Muscle of leg (tissue), 16 donors: Measurements from ENCODE around the gene RAB29. TPM values are rescaled to one million over a fixed set of nuclear protein-coding genes. Genes with fewer than 3 reads are reported as not detected.
"Not testable (repeated sequence)": the region's sequence is repeated elsewhere in the genome, so short reads cannot be mapped to it uniquely, and the experiment has no call there.

Experiments
- DNase-seq: peaks from one replicate; pipeline ENCODE4 v3.0.0; 2013
- H3K27ac ChIP-seq: one replicate; pipeline ENCODE4 v1.5.1; 2013; ENCODE audit warnings: mild to moderate bottlenecking, low read length, control low read depth
- H3K27me3 ChIP-seq: one replicate; pipeline ENCODE4 v1.6.1; 2013; ENCODE audit warnings: low read length; ENCODE audit not compliant: control insufficient read depth, insufficient read depth
- H3K36me3 ChIP-seq: one replicate; pipeline ENCODE4 v1.6.1; 2013; ENCODE audit warnings: low read length; ENCODE audit not compliant: control insufficient read depth, insufficient read depth
- H3K4me1 ChIP-seq: one replicate; pipeline ENCODE4 v1.6.1; 2013; ENCODE audit warnings: low read length; ENCODE audit not compliant: control insufficient read depth, insufficient read depth
- H3K4me3 ChIP-seq: one replicate; pipeline ENCODE4 v1.5.1; 2013; ENCODE audit warnings: low read length, control low read depth
- H3K9me3 ChIP-seq: replicated peaks from 2 replicates; pipeline ENCODE4 v1.6.1; 2013; ENCODE audit warnings: low read depth, low read length; ENCODE audit not compliant: control insufficient read depth
- WGBS: methylation state at CpG from one replicate; pipeline ENCODE4 v1.1.5; 2013; ENCODE audit warnings: missing lambda C conversion rate; ENCODE audit not compliant: insufficient coverage; 5-methylcytosine and 5-hydroxymethylcytosine counted together
- long read RNA-seq, 11 donors: transcript quantifications; one replicate each; lab custom pipeline, GENCODE V29; 2026
- polyA plus RNA-seq, 8 donors: library from polyadenylated mRNA; unstranded; fragments of 120-200 nt; gene quantifications; one replicate each; pipeline versions ENCODE4 v1.2.1 to v1.2.3, GENCODE V29; 2013; ENCODE audit warnings: inconsistent platforms in 1 of 8, low replicate concordance in 1 of 8; ENCODE audit not compliant: insufficient read length in 8 of 8, insufficient read depth in 1 of 8
- total RNA-seq: library from RNA; stranded (reverse); fragments of 120-200 nt; gene quantifications from one replicate; pipeline ENCODE4 v1.2.4, GENCODE V29; 2013

The RAB29 gene
- total RNA-seq, result 3.0 TPM
- polyA plus RNA-seq, result 1 to 10 TPM; 3.0 to 8.6 (median 3.8) TPM
- long read RNA-seq, donor 1, partial matches to known transcripts, result 0 of 1 reads
- long read RNA-seq, donor 1, other reads (novel, unspliced or antisense), result 0 of 1 reads
- long read RNA-seq, donor 2, result 0 reads
- long read RNA-seq, donor 3, result 0 reads
- long read RNA-seq, donor 4, partial matches to known transcripts, result 0 of 1 reads
- long read RNA-seq, donor 4, other reads (novel, unspliced or antisense), result 0 of 1 reads
- long read RNA-seq, donor 5, partial matches to known transcripts, result 0 of 3 reads
- long read RNA-seq, donor 5, other reads (novel, unspliced or antisense), result 0 of 3 reads
- long read RNA-seq, donor 6, result 0 reads
- long read RNA-seq, donor 7, partial matches to known transcripts, result 0 of 1 reads
- long read RNA-seq, donor 7, other reads (novel, unspliced or antisense), result 0 of 1 reads
- long read RNA-seq, donor 8, result 0 reads
- long read RNA-seq, donor 9, result 0 reads
- long read RNA-seq, donor 10, result 0 reads
- long read RNA-seq, donor 11, partial matches to known transcripts, result 0 of 1 reads
- long read RNA-seq, donor 11, other reads (novel, unspliced or antisense), result 0 of 1 reads

GRCh38 chr1:205775015-205775716 lies at the start of gene RAB29:
Gene RAB29, minus strand, starts transcription at chr1:205775482. Its CDS starts 526 bp downstream, at chr1:205774956.
- DNase-seq, result peak; percentile 94
- Histone ChIP-seq H3K4me1 (peaks cover 8% of the 10 kb centered on the region), H3K36me3 (no peaks in the 10 kb centered on the region), H3K27me3 (peaks cover 21% of the 10 kb centered on the region), H3K4me3 (peak within 1 kb of the TSS; percentile 71), H3K9me3 (no peaks in the 10 kb centered on the region), H3K27ac (peak within 1 kb of the TSS; percentile 22)
- 0% methylated on average over 28 of the region's 40 CpGs for WGBS

- Histone ChIP-seq H3K36me3 (no peaks in the 10 kb centered on the region), H3K27me3 (peaks cover 3% of the 10 kb centered on the region), H3K9me3 (no peaks in the 10 kb centered on the region), H3K4me3 (no peak overlapping the region), H3K27ac (no peak overlapping the region), H3K4me1 (peaks cover 15% of the 10 kb centered on the region)
- no peak for DNase-seq
- 100% methylated on average over 3 of the region's 5 CpGs for WGBS
Observed at GRCh38 chr1:205824180-205824579, 48.9 kb upstream of the RAB29 start.

- not testable (repeated sequence) for H3K27ac ChIP-seq, H3K9me3 ChIP-seq, H3K4me3 ChIP-seq, H3K27me3 ChIP-seq, H3K36me3 ChIP-seq, DNase-seq
- peaks cover 15% of the 10 kb centered on the region for H3K4me1 ChIP-seq
- no CpG with 5 or more reads among the region's 2 CpGs for WGBS
Observed at GRCh38 chr1:205823260-205823659, 48.0 kb upstream of the RAB29 start.

- Histone ChIP-seq H3K36me3 (no peaks in the 10 kb centered on the region), H3K27ac (no peak overlapping the region), H3K27me3 (no peaks in the 10 kb centered on the region), H3K4me1 (peaks cover 10% of the 10 kb centered on the region), H3K4me3 (no peak overlapping the region), H3K9me3 (no peaks in the 10 kb centered on the region)
- WGBS, result no CpG with 5 or more reads among the region's 2 CpGs
- no peak for DNase-seq
Observed at GRCh38 chr1:205822397-205822796, 47.1 kb upstream of the RAB29 start.

GRCh38 chr1:205817988-205818387 lies 42.7 kb upstream of the RAB29 start:
- no peaks in the 10 kb centered on the region for H3K9me3 ChIP-seq
- DNase-seq, result no peak
- 77% methylated on average over 3 of the region's 3 CpGs for WGBS
- no peak overlapping the region for H3K27ac ChIP-seq
- peaks cover 3% of the 10 kb centered on the region for H3K27me3 ChIP-seq
- H3K4me1 ChIP-seq, result peaks cover 11% of the 10 kb centered on the region
- no peak overlapping the region for H3K4me3 ChIP-seq
- no peaks in the 10 kb centered on the region for H3K36me3 ChIP-seq

GRCh38 chr1:205817364-205817763 lies 42.1 kb upstream of the RAB29 start:
- Histone ChIP-seq H3K9me3 (no peaks in the 10 kb centered on the region), H3K4me3 (no peak overlapping the region), H3K27ac (no peak overlapping the region), H3K4me1 (peaks cover 12% of the 10 kb centered on the region), H3K36me3 (no peaks in the 10 kb centered on the region), H3K27me3 (peaks cover 3% of the 10 kb centered on the region)
- WGBS, result no CpG with 5 or more reads among the region's 3 CpGs
- no peak for DNase-seq

- Histone ChIP-seq H3K36me3 (peaks cover 19% of the 10 kb centered on the region), H3K4me3 (peak overlapping the region; percentile 95), H3K27me3 (peaks cover 3% of the 10 kb centered on the region), H3K27ac (peak overlapping the region; percentile 84), H3K4me1 (peaks cover 45% of the 10 kb centered on the region), H3K9me3 (no peaks in the 10 kb centered on the region)
- 0% methylated on average over 9 of the region's 14 CpGs for WGBS
- DNase-seq, result peak; percentile 77
Observed at GRCh38 chr1:205813755-205814058, 38.4 kb upstream of the RAB29 start.

- DNase-seq, result peak; percentile 96
- H3K9me3 ChIP-seq, result no peaks in the 10 kb centered on the region
- peaks cover 22% of the 10 kb centered on the region for H3K36me3 ChIP-seq
- under 1% methylated on average over 76 of the region's 83 CpGs for WGBS
- H3K27ac ChIP-seq, result peak within 1 kb of the TSS; percentile 91
- H3K4me1 ChIP-seq, result peaks cover 49% of the 10 kb centered on the region
- H3K27me3 ChIP-seq, result peaks cover 3% of the 10 kb centered on the region
- H3K4me3 ChIP-seq, result peak within 1 kb of the TSS; percentile 95
Observed at GRCh38 chr1:205812878-205813754, 37.8 kb upstream of the RAB29 start, which contains the start of gene SLC41A1. Gene SLC41A1, minus strand, starts transcription at chr1:205813198. Its CDS starts 2,757 bp downstream, at chr1:205810441.

GRCh38 chr1:205812271-205812877 lies 37.1 kb upstream of the RAB29 start:
- Histone ChIP-seq H3K4me3 (peak overlapping the region; percentile 95), H3K9me3 (no peaks in the 10 kb centered on the region), H3K27ac (peak overlapping the region; percentile 91), H3K36me3 (peaks cover 22% of the 10 kb centered on the region), H3K27me3 (peaks cover 3% of the 10 kb centered on the region), H3K4me1 (peaks cover 49% of the 10 kb centered on the region)
- DNase-seq, result peak; percentile 70
- WGBS, result 18% methylated on average over 2 of the region's 16 CpGs
